ENCODE results near the gene LHFPL4.

LHFPL4 gene

DNA sequence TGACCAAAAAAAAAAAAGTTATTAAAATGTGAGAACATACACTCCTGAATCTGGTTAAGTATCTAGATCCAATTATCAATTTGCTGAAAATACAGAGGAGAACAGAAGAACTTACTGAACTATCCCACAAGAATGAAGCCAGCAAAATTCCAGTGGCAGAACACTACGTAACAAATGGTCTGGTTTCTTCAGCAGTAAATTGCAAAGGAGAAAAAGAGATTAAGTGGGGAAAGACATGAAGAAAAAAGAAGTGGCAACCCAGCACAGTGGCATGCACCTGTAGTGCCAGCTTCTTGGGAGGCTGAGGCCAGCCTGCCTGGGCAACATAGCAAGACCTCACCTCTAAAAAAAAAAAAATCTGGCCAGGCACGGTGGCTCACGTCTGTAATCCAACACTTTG lies 62.1 kb downstream of the LHFPL4 start:
- no peak for DNase-seq (ENCODE audit: low read depth)
- no peak overlapping the region for H3K4me3 ChIP-seq (ENCODE audit: low read depth, low read length)

DNA sequence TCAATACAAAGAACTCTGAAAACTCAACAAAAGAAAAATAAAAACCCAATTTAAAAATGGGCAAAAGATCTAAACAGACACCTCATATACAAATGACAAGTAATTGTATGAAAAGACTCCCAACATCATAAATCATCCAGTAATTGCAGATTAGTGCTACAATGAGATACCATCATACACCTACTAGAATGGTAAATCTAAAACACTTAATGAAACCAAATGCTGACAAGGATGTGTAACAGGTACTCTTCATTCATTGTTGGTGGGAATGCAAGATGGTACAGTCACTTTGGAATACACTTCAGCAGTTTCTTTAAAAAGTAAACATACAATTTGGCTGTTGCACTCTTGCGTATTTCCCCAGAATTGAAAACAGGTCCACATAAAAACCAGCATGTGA lies 68.4 kb downstream of the LHFPL4 start:
- no peak overlapping the region for H3K4me3 ChIP-seq (ENCODE audit: low read depth, low read length)
- no peak for DNase-seq (ENCODE audit: low read depth)

DNA sequence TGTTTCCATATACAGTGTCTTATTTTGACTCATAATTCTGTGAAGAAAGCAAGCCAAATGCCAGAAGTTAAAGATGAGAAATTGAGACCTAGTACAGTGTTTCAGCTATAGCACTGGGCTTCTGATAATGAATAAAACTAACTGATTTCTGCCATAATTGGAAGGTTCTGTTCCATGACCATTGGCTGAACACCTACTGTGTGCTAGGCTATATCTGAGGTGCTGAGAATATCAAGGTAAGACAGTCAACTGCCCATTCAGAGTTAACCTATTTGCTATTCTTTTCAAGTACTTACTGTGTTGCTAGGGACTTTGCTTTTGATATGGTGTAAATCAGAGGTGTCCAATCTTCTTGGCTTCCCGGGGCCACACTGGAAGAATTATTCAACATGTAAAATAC lies 73.4 kb downstream of the LHFPL4 start:
- DNase-seq (ENCODE audit: low read depth), result no peak
- H3K4me3 ChIP-seq (ENCODE audit: low read depth, low read length), result no peak overlapping the region

DNA sequence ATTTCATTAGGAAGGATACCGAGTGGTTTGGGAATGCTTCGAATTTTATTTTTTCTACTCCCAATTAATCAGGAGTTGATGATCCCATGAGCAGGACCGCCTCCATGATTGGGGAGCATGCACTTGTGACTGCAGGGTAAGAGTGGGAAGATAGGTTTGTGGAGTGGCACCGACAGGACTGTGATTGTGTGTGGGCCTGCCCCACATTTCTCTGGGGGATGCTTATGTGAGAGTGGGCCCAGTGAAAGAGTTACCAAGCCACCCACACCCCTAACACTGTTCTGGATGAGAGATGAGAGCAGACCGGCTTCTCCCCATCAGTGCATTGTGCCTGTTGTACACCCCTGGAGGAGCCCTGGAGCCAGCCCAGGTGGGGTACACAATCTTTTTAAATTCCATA lies 76.7 kb downstream of the LHFPL4 start:
- no peak overlapping the region for H3K4me3 ChIP-seq (ENCODE audit: low read depth, low read length)
- DNase-seq (ENCODE audit: low read depth), result no peak

DNA sequence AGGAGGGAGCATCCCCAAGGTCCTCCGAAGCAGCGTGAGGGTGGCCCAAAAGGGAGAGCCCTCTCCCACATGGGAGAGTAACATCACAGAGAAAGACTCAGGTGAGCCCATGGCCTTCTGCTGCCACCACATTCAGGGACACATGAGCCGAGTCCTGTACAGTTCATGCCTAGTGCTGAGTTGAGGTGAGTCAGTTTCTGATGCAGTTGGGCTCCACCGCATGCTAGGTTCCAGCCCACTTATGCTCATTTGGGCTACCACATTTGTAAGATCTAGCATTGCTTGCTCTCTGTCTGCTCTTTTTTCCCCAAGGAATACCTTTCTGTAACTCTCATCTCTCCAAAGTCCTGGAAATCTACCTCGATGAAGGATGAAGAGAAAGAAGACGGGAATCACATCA lies 79.1 kb downstream of the LHFPL4 start:
- no peak overlapping the region for H3K4me3 ChIP-seq (ENCODE audit: low read depth, low read length)
- DNase-seq (ENCODE audit: low read depth), result no peak

DNA sequence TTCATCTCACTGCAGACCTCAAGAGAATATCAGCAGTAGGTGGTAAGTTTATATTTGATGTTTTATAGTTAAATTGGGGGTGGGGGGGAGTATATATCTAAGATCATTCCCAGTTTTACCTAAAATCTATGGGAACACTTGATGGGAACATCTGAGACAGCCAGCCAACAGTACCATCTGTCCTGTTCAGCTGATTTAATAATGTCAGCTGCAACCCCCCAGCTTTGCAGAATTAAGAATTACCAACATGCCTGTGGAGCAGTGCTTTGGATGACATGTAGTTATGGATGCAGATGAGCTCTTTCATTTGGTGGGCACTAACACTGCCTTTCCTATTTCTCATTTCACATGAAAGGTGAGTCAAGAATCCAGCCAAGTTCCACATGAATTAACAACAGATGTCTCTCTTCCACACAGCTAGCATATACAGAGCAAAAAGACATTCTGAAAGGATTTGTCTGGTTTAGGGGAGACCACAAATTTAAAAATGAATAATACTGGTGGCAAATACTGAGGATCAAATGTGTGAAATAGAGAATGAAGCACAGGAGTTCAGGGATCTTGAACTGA lies 80.0 kb downstream of the LHFPL4 start:
- no peak overlapping the region for H3K4me3 ChIP-seq (ENCODE audit: low read depth, low read length)
- no peak for DNase-seq (ENCODE audit: low read depth)

DNA sequence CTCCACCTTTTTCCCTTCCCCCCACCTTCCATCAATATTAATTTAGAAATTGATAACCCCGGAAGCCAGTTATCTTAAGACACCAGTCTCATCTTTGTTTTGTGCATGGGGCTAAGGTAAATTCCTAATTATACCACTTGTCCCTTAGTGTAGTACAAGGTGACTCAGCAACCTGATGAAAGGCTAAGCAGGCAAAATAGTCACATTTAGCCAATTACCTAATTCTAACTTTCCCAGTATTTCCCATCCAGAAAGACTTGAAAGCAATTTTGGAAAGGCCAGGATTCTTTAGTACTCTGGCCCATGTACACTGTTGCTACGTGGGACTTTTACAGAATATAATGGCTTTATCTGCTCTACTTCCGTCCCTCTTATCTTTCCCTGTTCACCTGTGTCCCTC lies 83.6 kb downstream of the LHFPL4 start:
- H3K4me3 ChIP-seq (ENCODE audit: low read depth, low read length), result no peak overlapping the region
- no peak for DNase-seq (ENCODE audit: low read depth)

DNA sequence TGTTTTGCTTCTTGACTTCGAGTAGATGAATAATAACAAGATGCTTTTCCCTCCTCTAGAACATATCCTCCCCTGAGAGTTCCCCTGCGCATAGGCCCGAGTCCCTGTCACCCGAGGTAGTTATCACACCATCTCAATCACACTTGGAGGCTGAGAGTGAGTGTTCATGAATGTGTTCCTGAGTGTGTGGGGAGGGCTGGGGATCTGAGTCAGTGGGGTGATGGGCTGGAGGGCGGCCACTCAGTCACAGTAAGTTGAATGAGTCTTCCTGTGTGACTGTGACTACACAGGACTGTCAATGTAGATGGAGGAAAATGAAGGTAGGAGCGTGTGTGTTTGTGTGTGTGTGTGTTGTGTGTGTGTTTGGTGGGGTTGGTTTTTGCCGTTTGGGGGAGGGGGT lies 85.2 kb downstream of the LHFPL4 start:
- no peak overlapping the region for H3K4me3 ChIP-seq (ENCODE audit: low read depth, low read length)
- DNase-seq (ENCODE audit: low read depth), result no peak

DNA sequence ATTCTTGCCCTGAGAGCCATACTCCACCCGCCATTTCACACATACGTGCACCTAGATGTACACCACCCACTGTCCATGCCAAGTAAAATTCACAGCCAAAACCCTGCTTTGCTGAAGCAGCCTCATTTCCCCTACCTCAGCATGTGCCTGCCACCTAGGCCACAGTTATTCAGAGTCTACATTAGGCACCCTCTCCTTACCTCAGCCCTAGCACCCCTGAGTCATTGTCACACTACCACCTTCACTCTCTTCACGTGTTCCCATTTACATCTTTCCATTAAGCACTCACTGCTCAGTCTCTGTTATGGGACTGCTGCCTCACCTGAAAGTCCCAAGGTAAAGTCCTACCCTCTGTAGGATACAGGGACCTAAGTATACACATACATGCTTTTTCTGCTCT lies 86.2 kb downstream of the LHFPL4 start:
- DNase-seq (ENCODE audit: low read depth), result no peak
- no peak overlapping the region for H3K4me3 ChIP-seq (ENCODE audit: low read depth, low read length)

DNA sequence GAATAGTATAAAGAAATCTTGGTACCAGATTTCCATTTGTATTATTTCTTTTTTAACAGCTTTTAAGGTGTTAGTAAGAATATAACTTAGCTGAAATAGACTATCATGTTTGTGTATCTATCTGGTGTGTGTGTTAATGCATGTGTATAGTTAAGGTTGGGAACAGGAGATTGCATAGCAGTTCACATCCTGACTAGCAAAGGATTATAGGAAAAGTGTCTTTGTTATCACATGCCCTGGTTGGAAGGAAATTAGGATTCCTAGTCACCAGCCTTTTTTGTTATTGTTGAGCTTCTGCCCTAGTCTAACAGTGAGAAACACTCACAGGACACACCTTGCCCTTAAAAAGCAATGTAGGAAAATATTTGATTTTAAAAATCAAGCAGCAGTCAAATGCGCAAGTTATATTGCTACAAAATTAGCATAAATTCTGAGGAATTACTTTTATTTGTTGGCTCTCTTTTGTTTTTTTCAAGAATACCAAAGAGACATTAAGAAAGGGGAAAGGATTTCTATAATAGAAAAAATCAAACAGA lies 98.0 kb downstream of the LHFPL4 start:
- no peak for DNase-seq (ENCODE audit: low read depth)
- no peak overlapping the region for H3K4me3 ChIP-seq (ENCODE audit: low read depth, low read length)

DNA sequence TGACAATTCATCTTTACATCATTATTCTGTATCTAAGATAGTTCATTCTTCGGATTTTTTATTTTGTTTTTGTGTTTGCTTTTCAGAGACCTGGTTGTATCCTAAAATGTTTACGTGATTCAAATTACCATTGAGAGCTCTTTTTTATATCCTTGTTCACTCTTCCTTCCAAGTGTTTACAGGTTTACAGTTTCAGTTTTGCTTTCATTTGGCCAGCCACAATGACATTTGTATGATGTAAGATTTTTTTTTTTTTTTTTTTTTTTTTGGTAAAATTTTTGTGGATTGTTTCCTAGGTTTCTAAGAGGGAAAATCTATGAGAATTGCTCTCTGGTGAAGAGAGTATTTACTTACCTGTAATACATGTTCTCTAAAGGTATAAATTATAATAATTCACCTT lies 101.2 kb downstream of the LHFPL4 start:
- no peak for DNase-seq (ENCODE audit: low read depth)
- H3K4me3 ChIP-seq (ENCODE audit: low read depth, low read length), result no peak overlapping the region

DNA sequence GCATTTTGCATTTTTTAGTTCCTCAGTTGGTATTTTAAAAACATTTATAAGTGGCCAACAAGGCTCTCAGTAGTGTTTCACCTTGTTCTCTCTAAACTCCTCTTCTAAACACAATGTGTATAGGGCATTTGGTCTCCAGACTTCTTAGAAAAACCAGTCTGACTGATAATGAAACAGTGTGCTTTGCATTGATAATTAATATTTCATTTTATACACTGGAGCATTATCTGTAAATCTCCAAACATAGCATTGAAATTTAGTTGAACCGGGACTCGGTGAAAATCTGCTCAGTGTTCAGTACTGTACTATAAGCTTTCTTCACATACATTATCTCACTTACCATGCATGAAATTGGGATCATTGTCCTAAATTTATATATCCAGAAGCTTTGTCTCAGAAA lies 102.6 kb downstream of the LHFPL4 start:
- no peak overlapping the region for H3K4me3 ChIP-seq (ENCODE audit: low read depth, low read length)
- no peak for DNase-seq (ENCODE audit: low read depth)

DNA sequence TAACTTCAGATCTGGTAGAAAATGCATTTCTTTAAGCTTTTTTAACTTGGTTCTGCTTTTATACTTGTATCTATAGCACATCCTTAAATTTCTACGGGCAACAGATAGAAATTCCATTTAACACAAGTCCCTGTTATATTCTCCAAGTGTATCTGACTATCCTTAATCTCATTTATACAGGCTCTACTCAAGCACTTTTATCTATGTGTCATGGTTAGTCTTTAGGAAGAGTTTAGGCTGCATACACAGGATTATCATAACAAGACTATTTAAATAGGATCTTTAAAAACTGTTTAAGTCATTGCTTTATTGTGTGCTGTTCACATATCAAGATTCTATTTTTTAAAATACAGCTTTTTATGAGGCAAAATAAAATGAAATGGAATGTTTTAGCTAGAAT lies 103.5 kb downstream of the LHFPL4 start:
- no peak overlapping the region for H3K4me3 ChIP-seq (ENCODE audit: low read depth, low read length)
- no peak for DNase-seq (ENCODE audit: low read depth)

DNA sequence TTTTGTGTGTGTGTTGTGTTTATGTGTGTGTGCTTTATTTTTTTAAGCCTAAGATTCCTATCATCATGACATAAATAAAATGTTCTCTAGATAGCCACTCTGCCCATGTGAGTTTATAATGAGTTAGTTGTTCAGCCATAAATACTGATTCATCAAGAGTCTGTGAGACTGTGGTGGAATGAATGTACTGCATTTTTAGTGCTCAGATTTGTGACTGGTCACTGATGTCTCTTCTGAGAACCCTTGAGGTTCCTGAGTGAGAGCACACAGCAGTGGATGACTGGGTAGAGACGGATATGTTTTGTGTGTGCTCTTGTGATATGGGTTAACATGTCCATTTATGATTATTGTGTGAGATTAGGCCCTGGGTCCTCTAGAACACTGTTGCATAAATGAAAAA lies 105.0 kb downstream of the LHFPL4 start:
- no peak for DNase-seq (ENCODE audit: low read depth)
- no peak overlapping the region for H3K4me3 ChIP-seq (ENCODE audit: low read depth, low read length)
